CD8-positive, alpha-beta memory T cell (primary cell): ENCODE measurements around the gene ABCA5. TPM values are rescaled to one million over a fixed set of nuclear protein-coding genes. Genes with fewer than 3 reads are reported as not detected.

Experiments used
- CTCF ChIA-PET: fragments of 350-600 bp; sonication (Branson Sonifier 250); formaldehyde crosslinking; loops from one replicate; lab custom pipeline; 2021; ENCODE audit warnings: antibody characterized with exemption; lab: Charles Lee
- POLR2A ChIA-PET: fragments of 350-600 bp; sonication (Branson Sonifier 250); formaldehyde crosslinking; loops from one replicate; lab custom pipeline; 2021; ENCODE audit warnings: antibody characterized with exemption; lab: Charles Lee
- DNase-seq, 5 donors: peaks; one replicate each; pipeline versions ENCODE4 v3.0.0 to v3.0.0-alpha.2; 2020 to 2022; ENCODE audit warnings: mixed read lengths in 1 of 5
- H3K27ac ChIP-seq: one replicate; pipeline ENCODE4 v1.7.0; 2013; ENCODE audit warnings: low read depth, mild to moderate bottlenecking, low read length, moderate library complexity
- H3K27me3 ChIP-seq: 2 replicates; pipeline ENCODE4 v1.7.0; 2013; ENCODE audit warnings: low read length, mild to moderate bottlenecking; ENCODE audit not compliant: insufficient read depth, poor library complexity, severe bottlenecking
- H3K36me3 ChIP-seq: 2 replicates; pipeline ENCODE4 v1.7.0; 2013; ENCODE audit warnings: mild to moderate bottlenecking, low read length, moderate library complexity; ENCODE audit not compliant: insufficient read depth
- H3K4me1 ChIP-seq: 2 replicates; pipeline ENCODE4 v1.7.0; 2013; ENCODE audit warnings: mild to moderate bottlenecking, low read length, moderate library complexity; ENCODE audit not compliant: insufficient read depth
- H3K4me3 ChIP-seq: 2 replicates; pipeline ENCODE4 v1.7.0; 2013; ENCODE audit warnings: mild to moderate bottlenecking, low read length
- H3K9me3 ChIP-seq: 2 replicates; pipeline ENCODE4 v1.7.0; 2013; ENCODE audit warnings: mild to moderate bottlenecking, low read length
- H3K27ac Mint-ChIP-seq, 8 donors: one replicate each; pipeline ENCODE4 v1.8.0; 2020 to 2021; ENCODE audit warnings: mixed read lengths in 8 of 8, mild to moderate bottlenecking in 6 of 8, inconsistent platforms in 3 of 8, moderate library complexity in 3 of 8
- H3K27me3 Mint-ChIP-seq, 2 donors: one replicate each; pipeline ENCODE4 v1.8.0; 2020 to 2021; ENCODE audit warnings: mixed read lengths in 2 of 2, mild to moderate bottlenecking in 1 of 2, moderate library complexity in 1 of 2
- H3K36me3 Mint-ChIP-seq, 3 donors: one replicate each; pipeline ENCODE4 v1.8.0; 2020 to 2021; ENCODE audit warnings: mixed read lengths in 3 of 3, inconsistent platforms in 1 of 3, mild to moderate bottlenecking in 1 of 3
- H3K4me1 Mint-ChIP-seq, 3 donors: one replicate each; pipeline ENCODE4 v1.8.0; 2020 to 2021; ENCODE audit warnings: mixed read lengths in 3 of 3, inconsistent platforms in 1 of 3, mild to moderate bottlenecking in 1 of 3
- H3K4me3 Mint-ChIP-seq, 7 donors: one replicate each; pipeline ENCODE4 v1.8.0; 2020 to 2021; ENCODE audit warnings: mixed read lengths in 7 of 7, mild to moderate bottlenecking in 6 of 7, moderate library complexity in 4 of 7, inconsistent platforms in 2 of 7
- H3K9me3 Mint-ChIP-seq, 5 donors: one replicate each; pipeline ENCODE4 v1.8.0; 2020 to 2022; ENCODE audit warnings: mixed read lengths in 5 of 5, mild to moderate bottlenecking in 3 of 5, moderate library complexity in 2 of 5, inconsistent platforms in 1 of 5
- polyA plus RNA-seq: library from polyadenylated mRNA; unstranded; fragments of 300-500 nt; fragmentation: Illumina TruSeq; gene quantifications from one replicate; pipeline ENCODE4 v1.2.3, GENCODE V29; 2021
- total RNA-seq, 2 experiments: library from RNA; stranded (reverse); gene quantifications; one replicate each; pipeline ENCODE4 v1.2.3, GENCODE V29; 2021

Gene ABCA5
- total and polyA plus RNA-seq, 3 experiments from 2014 or later: 9.2 to 15.4 (median 14.8) TPM

GRCh38 chr17:69339937-69340336 lies 13.0 kb upstream of the ABCA5 start:
- Mint-ChIP-seq H3K9me3 (peaks cover 0 to 4% (median 0%) of the 10 kb centered on the region in 5 donors), H3K4me1 (no peaks in the 10 kb centered on the region), H3K27me3 (peaks cover 3 to 19% of the 10 kb centered on the region in 2 donors), H3K4me3 (no peak overlapping the region), H3K27ac (no peak overlapping the region), H3K36me3 (no peaks in the 10 kb centered on the region)
- H3K4me1 ChIP-seq: no peaks in the 10 kb centered on the region
- H3K36me3 ChIP-seq: no peaks in the 10 kb centered on the region
- ChIA-PET CTCF (no interaction called here), POLR2A (no interaction called here)
- no peak for DNase-seq
- H3K4me3 ChIP-seq: no peak overlapping the region
- H3K27ac ChIP-seq: no peak overlapping the region
- no peaks in the 10 kb centered on the region for H3K27me3 ChIP-seq
- no peaks in the 10 kb centered on the region for H3K9me3 ChIP-seq

GRCh38 chr17:69336996-69337395 lies 10.1 kb upstream of the ABCA5 start:
- no peaks in the 10 kb centered on the region for H3K27me3 ChIP-seq
- ChIA-PET CTCF (no interaction called here), POLR2A (no interaction called here)
- Mint-ChIP-seq H3K9me3 (peaks cover 0 to 4% (median 0%) of the 10 kb centered on the region in 5 donors), H3K36me3 (no peaks in the 10 kb centered on the region), H3K27ac (no peak overlapping the region), H3K4me1 (no peaks in the 10 kb centered on the region), H3K27me3 (peaks cover 11 to 28% of the 10 kb centered on the region in 2 donors), H3K4me3 (no peak overlapping the region)
- H3K9me3 ChIP-seq: no peaks in the 10 kb centered on the region
- H3K4me1 ChIP-seq: no peaks in the 10 kb centered on the region
- no peak for DNase-seq
- no peaks in the 10 kb centered on the region for H3K36me3 ChIP-seq
- H3K27ac ChIP-seq: no peak overlapping the region
- no peak overlapping the region for H3K4me3 ChIP-seq

GRCh38 chr17:69336580-69336979 lies 9.6 kb upstream of the ABCA5 start:
- Mint-ChIP-seq H3K27ac (no peak overlapping the region), H3K4me1 (no peaks in the 10 kb centered on the region), H3K36me3 (no peaks in the 10 kb centered on the region), H3K27me3 (peaks cover 11 to 33% of the 10 kb centered on the region in 2 donors), H3K4me3 (no peak overlapping the region), H3K9me3 (peaks cover 0 to 4% (median 0%) of the 10 kb centered on the region in 5 donors)
- CTCF ChIA-PET: no interaction called here
- H3K27ac ChIP-seq: no peak overlapping the region
- POLR2A ChIA-PET: no interaction called here
- no peaks in the 10 kb centered on the region for H3K4me1 ChIP-seq
- no peak overlapping the region for H3K4me3 ChIP-seq
- no peaks in the 10 kb centered on the region for H3K27me3 ChIP-seq
- no peak for DNase-seq
- no peaks in the 10 kb centered on the region for H3K9me3 ChIP-seq
- H3K36me3 ChIP-seq: no peaks in the 10 kb centered on the region

GRCh38 chr17:69335058-69335457 lies 8.1 kb upstream of the ABCA5 start:
- no peak overlapping the region for H3K4me3 ChIP-seq
- Mint-ChIP-seq H3K36me3 (no peaks in the 10 kb centered on the region), H3K4me1 (no peaks in the 10 kb centered on the region), H3K9me3 (peaks cover 0 to 4% (median 0%) of the 10 kb centered on the region in 5 donors), H3K27ac (peak overlapping the region in 1 of 8 donors; percentile 94), H3K27me3 (peaks cover 14 to 35% of the 10 kb centered on the region in 2 donors), H3K4me3 (no peak overlapping the region)
- no peak overlapping the region for H3K27ac ChIP-seq
- no peaks in the 10 kb centered on the region for H3K36me3 ChIP-seq
- H3K27me3 ChIP-seq: no peaks in the 10 kb centered on the region
- no peaks in the 10 kb centered on the region for H3K4me1 ChIP-seq
- ChIA-PET CTCF (interaction anchor here (1.1 to 1.4 kb wide), 3 partner anchors 11 to 60 kb away, joined by 3 read pairs; no protein-coding TSS in a partner anchor), POLR2A (interaction anchor here (1.1 kb wide), 1 partner anchor 81 kb away, joined by 6 read pairs; no protein-coding TSS in a partner anchor)
- H3K9me3 ChIP-seq: no peaks in the 10 kb centered on the region
- no peak for DNase-seq

GRCh38 chr17:69333561-69333960 lies 6.6 kb upstream of the ABCA5 start:
- no peaks in the 10 kb centered on the region for H3K36me3 ChIP-seq
- no peak overlapping the region for H3K4me3 Mint-ChIP-seq
- H3K27me3 ChIP-seq: no peaks in the 10 kb centered on the region
- peaks cover 0 to 2% (median 0%) of the 10 kb centered on the region in 3 donors for H3K4me1 Mint-ChIP-seq
- POLR2A ChIA-PET: no interaction called here
- H3K36me3 Mint-ChIP-seq: no peaks in the 10 kb centered on the region
- no peaks in the 10 kb centered on the region for H3K9me3 ChIP-seq
- no peak overlapping the region for H3K27ac Mint-ChIP-seq
- H3K9me3 Mint-ChIP-seq: peaks cover 0 to 4% (median 0%) of the 10 kb centered on the region in 5 donors
- peaks cover 16 to 36% of the 10 kb centered on the region in 2 donors for H3K27me3 Mint-ChIP-seq
- H3K4me3 ChIP-seq: no peak overlapping the region
- CTCF ChIA-PET: interaction anchor here (1.2 kb wide), 1 partner anchor 81 kb away, joined by 3 read pairs; the partner anchor contains the start of gene MAP2K6
- no peaks in the 10 kb centered on the region for H3K4me1 ChIP-seq
- H3K27ac ChIP-seq: no peak overlapping the region
- DNase-seq: no peak

GRCh38 chr17:69331756-69332155 lies 4.8 kb upstream of the ABCA5 start:
- Histone ChIP-seq H3K9me3 (no peaks in the 10 kb centered on the region), H3K4me3 (no peak overlapping the region), H3K27me3 (no peaks in the 10 kb centered on the region), H3K4me1 (peaks cover 5% of the 10 kb centered on the region), H3K36me3 (no peaks in the 10 kb centered on the region), H3K27ac (no peak overlapping the region)
- ChIA-PET CTCF (no interaction called here), POLR2A (no interaction called here)
- H3K4me1 Mint-ChIP-seq: peaks cover 6 to 16% (median 11%) of the 10 kb centered on the region in 3 donors
- DNase-seq: no peak
- H3K36me3 Mint-ChIP-seq: peaks cover 0 to 6% (median 0%) of the 10 kb centered on the region in 3 donors
- peaks cover 16 to 36% of the 10 kb centered on the region in 2 donors for H3K27me3 Mint-ChIP-seq
- no peaks in the 10 kb centered on the region for H3K9me3 Mint-ChIP-seq
- no peak overlapping the region for H3K4me3 Mint-ChIP-seq
- no peak overlapping the region for H3K27ac Mint-ChIP-seq

- peak overlapping the region; percentile 92 to 100 (median 94) for H3K27ac Mint-ChIP-seq
- H3K4me1 Mint-ChIP-seq: peaks cover 29 to 42% (median 37%) of the 10 kb centered on the region in 3 donors
- peak overlapping the region; percentile 93 to 99 (median 95) for H3K4me3 Mint-ChIP-seq
- Histone ChIP-seq H3K9me3 (no peaks in the 10 kb centered on the region), H3K4me1 (peaks cover 15% of the 10 kb centered on the region), H3K4me3 (peak overlapping the region; percentile 87), H3K27ac (peak overlapping the region; percentile 65), H3K27me3 (no peaks in the 10 kb centered on the region), H3K36me3 (no peaks in the 10 kb centered on the region)
- DNase-seq: peak in 2 of 5 donors; percentile 1
- H3K9me3 Mint-ChIP-seq: no peaks in the 10 kb centered on the region
- H3K27me3 Mint-ChIP-seq: peaks cover 5 to 12% of the 10 kb centered on the region in 2 donors
- CTCF ChIA-PET: interaction anchor here (1.1 to 1.9 kb wide), 2 partner anchors 69 to 88 kb away, joined by 4 to 8 read pairs; partner anchors contain the start of gene MAP2K6
- POLR2A ChIA-PET: interaction anchor here (0.9 to 3.1 kb wide), 3 partner anchors 18 to 88 kb away, joined by 3 to 16 read pairs (median 4); partner anchors contain the start of gene MAP2K6
- peaks cover 0 to 10% (median 0%) of the 10 kb centered on the region in 3 donors for H3K36me3 Mint-ChIP-seq
These were observed 415 bp downstream of the ABCA5 start for GRCh38 chr17:69326377-69327059.
